Coronary artery (tissue), 2 donors: ENCODE data around the gene CBY2.

Experiments
- DNase-seq: peaks from one replicate; pipeline ENCODE4 v3.0.0-alpha.2; 2017; ENCODE audit warnings: low spot score
- H3K27ac ChIP-seq, 2 donors: fragments of 200-600 bp; sonication (generic); one replicate each; pipeline ENCODE4 v1.5.1; 2016 to 2019
- H3K4me3 ChIP-seq: fragments of 200-600 bp; sonication (generic); 2 replicates; pipeline ENCODE4 v1.5.1; 2016; ENCODE audit warnings: mild to moderate bottlenecking, moderate library complexity
- CTCF ChIP-seq: fragments of 200-600 bp; sonication (generic); IDR thresholded peaks from one replicate; pipeline ENCODE4 v1.5.1; 2019; ENCODE audit warnings: antibody characterized with exemption

CBY2 gene

GRCh38 chr13:45702869-45703391 is 810 bp downstream of the CBY2 start:
- no peak for DNase-seq
- Histone ChIP-seq H3K4me3 (no peak overlapping the region), H3K27ac (no peak overlapping the region)
- no peak for TF ChIP-seq CTCF

DNA sequence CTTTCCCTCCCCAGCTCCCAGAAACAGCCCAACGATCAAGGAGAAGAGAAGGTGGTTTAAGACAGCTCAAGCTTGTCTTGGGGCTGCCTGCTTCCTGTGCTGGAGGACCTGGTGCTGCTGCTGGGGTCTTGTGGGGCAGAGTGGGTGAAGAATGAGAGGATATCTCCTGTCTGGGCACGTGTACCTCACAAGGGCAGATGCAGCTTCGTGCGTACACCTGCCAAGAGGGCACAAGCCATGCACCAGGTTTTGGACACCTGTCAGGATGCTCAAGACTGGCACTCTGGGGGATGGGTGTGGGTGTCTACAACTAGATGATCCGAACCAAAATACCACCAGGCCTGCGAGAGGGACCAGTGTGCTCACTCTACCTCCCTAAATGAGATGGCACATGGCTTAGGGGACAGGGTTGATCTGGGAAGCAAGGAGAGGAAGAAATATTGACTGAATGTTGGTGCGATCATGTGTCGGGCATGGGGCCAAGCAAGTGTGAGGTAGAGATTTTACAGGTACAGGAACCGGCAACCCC is 2.2 kb downstream of the CBY2 start:
- no peak for TF ChIP-seq CTCF
- Histone ChIP-seq H3K27ac (no peak overlapping the region), H3K4me3 (no peak overlapping the region)
- no peak for DNase-seq

DNA sequence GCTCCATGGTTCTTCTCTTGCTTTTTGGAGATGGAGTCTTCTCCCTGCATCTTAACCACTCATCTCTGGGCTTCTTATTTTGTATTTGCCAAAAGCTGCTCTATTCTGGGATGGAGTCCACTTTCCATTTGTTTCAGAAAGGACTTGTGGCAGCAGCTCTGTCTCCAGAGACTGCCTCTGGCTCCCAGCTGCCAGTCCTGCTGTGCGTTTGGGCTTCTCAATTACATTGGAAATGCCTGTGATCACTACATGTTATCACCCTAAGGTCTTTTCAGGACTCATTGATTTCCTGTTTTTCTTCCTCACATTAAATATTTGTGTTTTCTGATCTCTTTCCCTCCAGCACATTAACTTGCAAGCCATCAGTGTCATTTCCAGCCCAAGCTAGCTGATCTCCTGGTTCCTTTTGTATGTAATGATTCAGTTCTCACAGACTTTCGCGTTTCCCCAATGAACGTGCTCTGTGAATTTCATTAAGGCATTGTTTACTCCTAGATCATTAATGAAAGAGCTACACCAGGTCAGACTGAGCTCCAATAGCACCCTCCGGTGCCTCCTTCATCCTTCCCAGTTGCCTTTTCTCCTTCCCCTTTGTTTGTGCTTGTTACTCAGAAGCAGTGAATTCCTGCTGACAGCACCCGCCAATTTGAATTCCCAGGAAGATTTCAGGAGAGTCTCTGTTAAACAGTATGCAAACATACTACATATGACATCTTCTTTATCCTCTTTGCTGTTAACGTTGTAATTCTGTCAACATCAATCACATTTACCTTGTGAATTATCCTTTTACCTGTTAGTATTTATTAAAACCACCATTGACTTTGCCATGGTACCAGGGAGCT is 3.0 kb downstream of the CBY2 start:
- TF ChIP-seq CTCF: no peak
- Histone ChIP-seq H3K4me3 (no peak overlapping the region), H3K27ac (no peak overlapping the region)
- DNase-seq: no peak

GRCh38 chr13:45705918-45706317 is 3.8 kb downstream of the CBY2 start:
- no peak for TF ChIP-seq CTCF
- no peak for DNase-seq
- Histone ChIP-seq H3K4me3 (no peak overlapping the region), H3K27ac (no peak overlapping the region)

- TF ChIP-seq CTCF: no peak
- no peak overlapping the region for H3K4me3 ChIP-seq
- no peak overlapping the region for H3K27ac ChIP-seq
- DNase-seq: no peak
Observed at GRCh38 chr13:45707516-45708100, 5.5 kb downstream of the CBY2 start.

DNA sequence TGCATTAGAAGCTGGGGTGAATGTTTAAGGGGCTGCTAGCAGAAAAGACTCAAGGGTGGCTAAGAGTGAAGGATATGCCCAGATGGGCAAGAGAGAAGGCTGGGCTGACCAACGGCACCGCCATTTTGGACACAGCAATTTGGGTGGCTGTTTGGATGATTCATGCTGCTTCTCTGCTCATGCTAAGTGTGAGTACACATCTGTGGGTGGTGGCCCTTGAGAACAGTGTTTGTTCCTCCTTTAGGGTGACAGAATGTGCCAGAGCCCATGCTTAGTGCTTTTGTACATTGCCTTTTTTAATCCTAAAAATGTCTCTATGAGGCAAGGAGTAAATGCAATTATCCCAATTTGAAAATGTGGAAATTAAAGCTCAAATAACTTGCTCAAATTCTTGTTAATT is 9.8 kb downstream of the CBY2 start:
- DNase-seq: no peak
- H3K27ac ChIP-seq: no peak overlapping the region
- no peak overlapping the region for H3K4me3 ChIP-seq
- no peak for TF ChIP-seq CTCF
